T-cell (primary cell): ENCODE data around the gene SAT2. TPM values are rescaled to one million over a fixed set of nuclear protein-coding genes. Genes with fewer than 3 reads are reported as not detected.
"Not testable (repeated sequence)": the region's sequence is repeated elsewhere in the genome, so short reads cannot be mapped to it uniquely, and the experiment has no call there.

ENCODE experiments used
- ATAC-seq, 4 experiments: fragments of 200-7000 bp in 3 of 4; fragments of 150-1000 bp in 1 of 4; cut with Tn5 transposase; replicated peaks in 1 of 4; 1 replicate in 3 of 4; 2 replicates in 1 of 4; pipeline ENCODE4 v1.10.0; 2021; ENCODE audit warnings: moderate library complexity in 3 of 4, mild to moderate bottlenecking in 2 of 4, moderate number of reproducible peaks in 1 of 4
- CTCF ChIA-PET, 2 donors: fragments of 300-600 bp; sonication (Branson Sonifier 250); formaldehyde crosslinking; loops; one replicate each; lab custom pipeline; 2022; ENCODE audit warnings: antibody characterized with exemption in 2 of 2; lab: Charles Lee
- POLR2A ChIA-PET, 2 donors: fragments of 300-600 bp; sonication (Branson Sonifier 250); formaldehyde crosslinking; loops; one replicate each; lab custom pipeline; 2022; ENCODE audit warnings: antibody characterized with exemption in 2 of 2; lab: Charles Lee
- DNase-seq, 35 experiments: peaks; one replicate each; pipeline versions ENCODE4 v3.0.0 to v3.0.0-alpha.2; 2013 to 2023
- H3K27ac ChIP-seq: one replicate; pipeline ENCODE4 v1.5.1; 2013; ENCODE audit warnings: low read length
- H3K27me3 ChIP-seq, 2 experiments: replicated peaks in 1 of 2; 1 replicate in 1 of 2; 2 replicates in 1 of 2; pipeline versions ENCODE4 v1.6.1 to v1.7.0; 2013; ENCODE audit warnings: low read length in 1 of 2, mixed read lengths in 1 of 2; ENCODE audit not compliant: control insufficient read depth in 2 of 2, insufficient read depth in 2 of 2; ENCODE audit errors: extremely low read depth in 1 of 2
- H3K36me3 ChIP-seq, 2 donors: 1 replicate in 1 of 2; 2 replicates in 1 of 2; pipeline versions ENCODE4 v1.6.1 to v1.7.0; 2013; ENCODE audit warnings: low read length in 1 of 2; ENCODE audit not compliant: control insufficient read depth in 2 of 2, insufficient read depth in 1 of 2; ENCODE audit errors: extremely low read depth in 1 of 2
- H3K4me1 ChIP-seq, 2 experiments: 1 replicate in 1 of 2; 2 replicates in 1 of 2; pipeline versions ENCODE4 v1.6.1 to v1.7.0; 2013; ENCODE audit warnings: low read length in 2 of 2, mixed read lengths in 1 of 2; ENCODE audit not compliant: insufficient read depth in 2 of 2, control insufficient read depth in 1 of 2; ENCODE audit errors: extremely low read depth in 1 of 2
- H3K4me3 ChIP-seq, 2 donors: 1 replicate in 1 of 2; 2 replicates in 1 of 2; pipeline versions ENCODE4 v1.5.1 to v1.7.0; 2013; ENCODE audit warnings: mild to moderate bottlenecking in 2 of 2, low read length in 1 of 2, moderate library complexity in 1 of 2; ENCODE audit not compliant: control insufficient read depth in 1 of 2; ENCODE audit errors: extremely low read depth in 1 of 2
- H3K9me3 ChIP-seq: 2 replicates; pipeline ENCODE4 v1.7.0; 2013
- H3K27ac Mint-ChIP-seq, 2 donors: one replicate each; pipeline ENCODE4 v1.8.0; 2020 to 2021; ENCODE audit warnings: mild to moderate bottlenecking in 2 of 2, mixed read lengths in 2 of 2
- H3K27me3 Mint-ChIP-seq, 2 donors: one replicate each; pipeline ENCODE4 v1.8.0; 2021 to 2022; ENCODE audit warnings: mixed read lengths in 2 of 2
- H3K36me3 Mint-ChIP-seq: one replicate; pipeline ENCODE4 v1.8.0; 2021; ENCODE audit warnings: mixed read lengths
- H3K4me1 Mint-ChIP-seq, 3 donors: one replicate each; pipeline ENCODE4 v1.8.0; 2020 to 2022; ENCODE audit warnings: mixed read lengths in 3 of 3, mild to moderate bottlenecking in 1 of 3
- H3K4me3 Mint-ChIP-seq, 3 donors: one replicate each; pipeline ENCODE4 v1.8.0; 2020 to 2022; ENCODE audit warnings: mild to moderate bottlenecking in 3 of 3, mixed read lengths in 3 of 3, moderate library complexity in 3 of 3
- H3K9me3 Mint-ChIP-seq, 3 donors: one replicate each; pipeline ENCODE4 v1.8.0; 2020 to 2022; ENCODE audit warnings: mixed read lengths in 3 of 3
- WGBS: methylation state at CpG from one replicate; pipeline ENCODE4 v1.1.5; 2013; ENCODE audit warnings: missing lambda C conversion rate; ENCODE audit not compliant: insufficient coverage; 5-methylcytosine and 5-hydroxymethylcytosine counted together
- total RNA-seq, 35 experiments: library from RNA in 6 of 35; stranded (reverse) in 6 of 35; fragments of 120-200 nt in 1 of 35; gene quantifications; one replicate each; pipeline versions ENCODE4 v1.2.1 to v1.2.4 and lab custom pipeline; 2013 to 2026

The SAT2 gene
- total RNA-seq, 5 donors from 2014 or later (not counting 1 experiment from before 2014, with no cell fraction given): 53.2 to 68.8 (median 58.5) TPM

- Histone ChIP-seq H3K4me1 (peaks cover 0 to under 1% of the 10 kb centered on the region in 2 experiments), H3K27ac (no peak overlapping the region), H3K36me3 (no peaks in the 10 kb centered on the region), H3K27me3 (peaks cover 0 to 44% of the 10 kb centered on the region in 2 experiments), H3K4me3 (no peak overlapping the region), H3K9me3 (no peaks in the 10 kb centered on the region)
- CTCF ChIA-PET: no interaction called here
- no peak for ATAC-seq
- 90% methylated on average over 3 of the region's 4 CpGs for WGBS
- POLR2A ChIA-PET: no interaction called here
- peaks cover 6 to 34% of the 10 kb centered on the region in 2 donors for H3K27me3 Mint-ChIP-seq
- no peaks in the 10 kb centered on the region for H3K9me3 Mint-ChIP-seq
- no peak overlapping the region for H3K27ac Mint-ChIP-seq
- H3K4me3 Mint-ChIP-seq: no peak overlapping the region
- no peak for DNase-seq
- peaks cover 1 to 8% (median 8%) of the 10 kb centered on the region in 3 donors for H3K4me1 Mint-ChIP-seq
- no peaks in the 10 kb centered on the region for H3K36me3 Mint-ChIP-seq
Measured at GRCh38 chr17:7644775-7645174, 17.2 kb upstream of the SAT2 start.

GRCh38 chr17:7641635-7642034, 14.0 kb upstream of the SAT2 start:
- H3K27me3 ChIP-seq: peaks cover 0 to 28% of the 10 kb centered on the region in 2 experiments
- H3K36me3 ChIP-seq, H3K4me1 Mint-ChIP-seq, POLR2A ChIA-PET, H3K9me3 Mint-ChIP-seq, H3K36me3 Mint-ChIP-seq, H3K9me3 ChIP-seq, H3K4me3 ChIP-seq, H3K4me1 ChIP-seq, H3K27ac ChIP-seq: not testable (repeated sequence)
- H3K27me3 Mint-ChIP-seq: peaks cover 5 to 13% of the 10 kb centered on the region in 2 donors
- CTCF ChIA-PET: interaction anchor here in 1 of 2 donors (1.2 to 1.6 kb wide), 3 partner anchors 14 to 46 kb away, joined by 3 to 8 read pairs (median 4); partner anchors contain the start of genes FXR2, SAT2 and TP53
- ATAC-seq (peak in 1 of 4 experiments; percentile 35), DNase-seq (peak in 2 of 35 experiments; percentile 6 to 29)
- peak overlapping the region in 2 of 3 donors; percentile 28 to 69 for H3K4me3 Mint-ChIP-seq
- peak overlapping the region in 1 of 2 donors; percentile 45 for H3K27ac Mint-ChIP-seq
- 54% methylated on average over 5 of the region's 7 CpGs for WGBS

GRCh38 chr17:7640783-7641182, 13.2 kb upstream of the SAT2 start:
- no peak for DNase-seq
- no peaks in the 10 kb centered on the region for H3K4me1 ChIP-seq
- no peak for ATAC-seq
- POLR2A ChIA-PET: no interaction called here
- Mint-ChIP-seq H3K27ac (no peak overlapping the region), H3K27me3 (peaks cover 0 to 7% of the 10 kb centered on the region in 2 donors), H3K36me3 (no peaks in the 10 kb centered on the region), H3K9me3 (no peaks in the 10 kb centered on the region), H3K4me1 (peaks cover 0 to 8% (median 7%) of the 10 kb centered on the region in 3 donors), H3K4me3 (no peak overlapping the region)
- H3K27ac ChIP-seq: no peak overlapping the region
- H3K4me3 ChIP-seq: no peak overlapping the region
- H3K9me3 ChIP-seq: no peaks in the 10 kb centered on the region
- H3K36me3 ChIP-seq: no peaks in the 10 kb centered on the region
- WGBS: 96% methylated on average over 17 of the region's 26 CpGs
- CTCF ChIA-PET: interaction anchor here in 1 of 2 donors (1.2 to 1.6 kb wide), 3 partner anchors 13 to 46 kb away, joined by 3 to 8 read pairs (median 4); partner anchors contain the start of genes FXR2, SAT2 and TP53
- peaks cover 0 to 19% of the 10 kb centered on the region in 2 experiments for H3K27me3 ChIP-seq

- peaks cover 0 to 2% (median 0%) of the 10 kb centered on the region in 3 donors for H3K4me1 Mint-ChIP-seq
- peaks cover 0 to 2% of the 10 kb centered on the region in 2 donors for H3K27me3 Mint-ChIP-seq
- ATAC-seq (no peak), DNase-seq (no peak)
- no peaks in the 10 kb centered on the region for H3K4me1 ChIP-seq
- H3K36me3 Mint-ChIP-seq: no peaks in the 10 kb centered on the region
- no peak overlapping the region for H3K4me3 ChIP-seq
- ChIA-PET POLR2A (no interaction called here), CTCF (interaction anchor here in 1 of 2 donors (1.0 kb wide), 1 partner anchor 51 kb away, joined by 3 read pairs; the partner anchor contains the start of gene TP53)
- H3K9me3 ChIP-seq: no peaks in the 10 kb centered on the region
- no peaks in the 10 kb centered on the region for H3K36me3 ChIP-seq
- H3K27ac ChIP-seq: no peak overlapping the region
- H3K27ac Mint-ChIP-seq: no peak overlapping the region
- H3K9me3 Mint-ChIP-seq: no peaks in the 10 kb centered on the region
- peaks cover 0 to 4% of the 10 kb centered on the region in 2 experiments for H3K27me3 ChIP-seq
- 78% methylated on average over 3 of the region's 5 CpGs for WGBS
- H3K4me3 Mint-ChIP-seq: no peak overlapping the region
Measured at GRCh38 chr17:7636163-7636562, 8.5 kb upstream of the SAT2 start.

- H3K36me3 Mint-ChIP-seq: no peaks in the 10 kb centered on the region
- H3K27ac Mint-ChIP-seq: no peak overlapping the region
- ChIA-PET POLR2A (no interaction called here), CTCF (interaction anchor here in 1 of 2 donors (1.2 kb wide), 1 partner anchor 53 kb away, joined by 3 read pairs; the partner anchor contains the start of gene TP53)
- no peak overlapping the region for H3K4me3 Mint-ChIP-seq
- Histone ChIP-seq H3K36me3 (no peaks in the 10 kb centered on the region), H3K4me3 (no peak overlapping the region), H3K27me3 (peaks cover 0 to 4% of the 10 kb centered on the region in 2 experiments), H3K4me1 (no peaks in the 10 kb centered on the region), H3K27ac (no peak overlapping the region), H3K9me3 (no peaks in the 10 kb centered on the region)
- 71% methylated on average over 2 of the region's 5 CpGs for WGBS
- no peak for ATAC-seq
- no peaks in the 10 kb centered on the region for H3K9me3 Mint-ChIP-seq
- H3K4me1 Mint-ChIP-seq: peaks cover 0 to 2% (median 0%) of the 10 kb centered on the region in 3 donors
- no peak for DNase-seq
- peaks cover 0 to 2% of the 10 kb centered on the region in 2 donors for H3K27me3 Mint-ChIP-seq
Measured at GRCh38 chr17:7634384-7634783, 6.8 kb upstream of the SAT2 start.

- Histone ChIP-seq H3K4me1 (peaks cover 0 to 4% of the 10 kb centered on the region in 2 experiments), H3K9me3 (no peaks in the 10 kb centered on the region), H3K27me3 (peaks cover 0 to 4% of the 10 kb centered on the region in 2 experiments), H3K36me3 (no peaks in the 10 kb centered on the region), H3K4me3 (no peak overlapping the region), H3K27ac (no peak overlapping the region)
- peak overlapping the region in 1 of 2 donors; percentile 22 for H3K27ac Mint-ChIP-seq
- DNase-seq: no peak
- H3K4me1 Mint-ChIP-seq: peaks cover 0 to 5% (median 4%) of the 10 kb centered on the region in 3 donors
- CTCF ChIA-PET: interaction anchor here in 1 of 2 donors (2.6 kb wide), 1 partner anchor 55 kb away, joined by 17 read pairs; the partner anchor contains the start of genes TP53 and WRAP53
- H3K36me3 Mint-ChIP-seq: no peaks in the 10 kb centered on the region
- H3K27me3 Mint-ChIP-seq: peaks cover 0 to 2% of the 10 kb centered on the region in 2 donors
- POLR2A ChIA-PET: no interaction called here
- no CpG with 5 or more reads among the region's 2 CpGs for WGBS
- H3K4me3 Mint-ChIP-seq: no peak overlapping the region
- H3K9me3 Mint-ChIP-seq: no peaks in the 10 kb centered on the region
- no peak for ATAC-seq
Measured at GRCh38 chr17:7633093-7633492, 5.5 kb upstream of the SAT2 start.
